ENCODE results near the gene CORO2A. TPM values are rescaled to one million over a fixed set of nuclear protein-coding genes. Genes with fewer than 3 reads are reported as not detected.

The CORO2A gene
- total RNA-seq, 3 donors from 2014 or later: 1.4 to 7.2 (median 7.2) TPM

DNA sequence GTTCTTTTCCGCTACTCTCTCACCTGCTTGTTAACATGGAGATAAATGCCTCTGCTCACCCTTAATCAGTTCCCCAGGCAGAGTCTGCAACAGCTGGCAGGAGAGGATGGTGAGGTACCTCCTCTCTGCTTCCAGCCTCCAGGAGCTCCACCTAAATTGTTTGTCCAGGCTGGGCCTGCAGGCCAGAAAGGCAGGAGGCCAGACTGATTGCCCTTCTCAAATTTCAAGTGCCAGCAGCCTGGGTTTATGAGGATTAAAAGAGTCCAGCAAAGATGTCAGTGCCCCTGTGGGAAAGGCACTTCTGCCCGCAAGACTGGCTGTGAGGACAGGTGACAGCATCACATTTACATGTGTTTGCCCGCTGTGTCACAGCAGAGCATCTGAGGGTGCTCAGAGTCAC is 19.8 kb downstream of the CORO2A start:
- TF ChIP-seq POLR2AphosphoS5 (IDR thresholded peaks at IDR 0.05): no peak
- no peak for TF ChIP-seq POLR2A (IDR thresholded peaks at IDR 0.05)
- TF ChIP-seq, protein P1, sequence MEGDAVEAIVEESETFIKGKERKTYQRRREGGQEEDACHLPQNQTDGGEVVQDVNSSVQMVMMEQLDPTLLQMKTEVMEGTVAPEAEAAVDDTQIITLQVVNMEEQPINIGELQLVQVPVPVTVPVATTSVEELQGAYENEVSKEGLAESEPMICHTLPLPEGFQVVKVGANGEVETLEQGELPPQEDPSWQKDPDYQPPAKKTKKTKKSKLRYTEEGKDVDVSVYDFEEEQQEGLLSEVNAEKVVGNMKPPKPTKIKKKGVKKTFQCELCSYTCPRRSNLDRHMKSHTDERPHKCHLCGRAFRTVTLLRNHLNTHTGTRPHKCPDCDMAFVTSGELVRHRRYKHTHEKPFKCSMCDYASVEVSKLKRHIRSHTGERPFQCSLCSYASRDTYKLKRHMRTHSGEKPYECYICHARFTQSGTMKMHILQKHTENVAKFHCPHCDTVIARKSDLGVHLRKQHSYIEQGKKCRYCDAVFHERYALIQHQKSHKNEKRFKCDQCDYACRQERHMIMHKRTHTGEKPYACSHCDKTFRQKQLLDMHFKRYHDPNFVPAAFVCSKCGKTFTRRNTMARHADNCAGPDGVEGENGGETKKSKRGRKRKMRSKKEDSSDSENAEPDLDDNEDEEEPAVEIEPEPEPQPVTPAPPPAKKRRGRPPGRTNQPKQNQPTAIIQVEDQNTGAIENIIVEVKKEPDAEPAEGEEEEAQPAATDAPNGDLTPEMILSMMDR (IDR thresholded peaks at IDR 0.05): no peak
- no peak for DNase-seq (ENCODE audit: low spot score in 2 of 2)
- Histone ChIP-seq H3K4me3 (no peak overlapping the region), H3K27me3 (no peaks in the 10 kb centered on the region), H3K4me1 (no peaks in the 10 kb centered on the region), H3K36me3 (no peaks in the 10 kb centered on the region), H3K9me3 (no peaks in the 10 kb centered on the region), H3K27ac (peak overlapping the region in 1 of 2 donors; percentile 7)
- intact Hi-C loops (cut with DNase I; ENCODE audit: low total_unique reads): no loop called here

DNA sequence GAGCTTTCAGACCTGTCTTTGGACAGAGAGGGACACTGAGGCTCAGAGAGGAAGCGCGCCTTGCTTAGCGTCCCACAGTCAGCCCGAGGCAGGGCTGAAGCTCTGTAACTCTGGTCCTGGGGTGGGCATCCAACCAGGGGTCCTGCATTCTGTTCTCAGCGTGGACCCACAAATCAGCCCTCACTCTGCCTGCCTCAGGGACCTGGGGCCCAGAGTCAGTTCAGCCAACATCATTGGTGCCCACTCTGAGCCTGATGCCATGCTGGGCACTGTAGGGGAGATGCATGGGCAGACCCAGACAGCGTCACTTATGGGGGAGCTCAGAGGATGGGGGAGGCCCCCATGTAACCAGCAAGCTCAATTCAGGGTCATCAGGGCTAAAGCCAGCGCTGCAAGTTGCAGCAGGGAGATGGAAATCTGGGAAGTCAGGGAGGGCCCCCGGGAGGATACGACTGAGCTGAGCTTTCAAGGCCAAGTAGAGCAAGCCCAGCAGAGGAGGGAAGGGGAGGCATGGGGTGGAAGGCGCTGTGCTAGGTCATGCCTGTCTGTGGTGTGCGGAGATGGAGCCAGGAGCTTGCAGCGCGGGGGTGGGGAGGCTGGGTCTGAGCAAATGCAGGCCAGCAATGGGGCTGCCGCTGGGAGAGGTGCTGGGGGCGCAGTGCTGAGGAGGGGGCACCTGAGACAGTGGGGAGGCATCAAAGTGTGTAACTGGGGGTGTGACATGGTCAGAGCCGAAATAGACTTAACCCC is 21.1 kb downstream of the CORO2A start:
- peak in 1 of 2 donors; percentile 20 for DNase-seq (ENCODE audit: low spot score in 2 of 2)
- Histone ChIP-seq H3K9me3 (no peaks in the 10 kb centered on the region), H3K4me3 (no peak overlapping the region), H3K36me3 (no peaks in the 10 kb centered on the region), H3K27ac (no peak overlapping the region), H3K4me1 (no peaks in the 10 kb centered on the region), H3K27me3 (no peaks in the 10 kb centered on the region)
- intact Hi-C loops (cut with DNase I; ENCODE audit: low total_unique reads): no loop called here
- TF ChIP-seq POLR2A (IDR thresholded peaks at IDR 0.05) (no peak), POLR2AphosphoS5 (IDR thresholded peaks at IDR 0.05) (no peak)
- TF ChIP-seq, protein P1 (IDR thresholded peaks at IDR 0.05): no peak

DNA sequence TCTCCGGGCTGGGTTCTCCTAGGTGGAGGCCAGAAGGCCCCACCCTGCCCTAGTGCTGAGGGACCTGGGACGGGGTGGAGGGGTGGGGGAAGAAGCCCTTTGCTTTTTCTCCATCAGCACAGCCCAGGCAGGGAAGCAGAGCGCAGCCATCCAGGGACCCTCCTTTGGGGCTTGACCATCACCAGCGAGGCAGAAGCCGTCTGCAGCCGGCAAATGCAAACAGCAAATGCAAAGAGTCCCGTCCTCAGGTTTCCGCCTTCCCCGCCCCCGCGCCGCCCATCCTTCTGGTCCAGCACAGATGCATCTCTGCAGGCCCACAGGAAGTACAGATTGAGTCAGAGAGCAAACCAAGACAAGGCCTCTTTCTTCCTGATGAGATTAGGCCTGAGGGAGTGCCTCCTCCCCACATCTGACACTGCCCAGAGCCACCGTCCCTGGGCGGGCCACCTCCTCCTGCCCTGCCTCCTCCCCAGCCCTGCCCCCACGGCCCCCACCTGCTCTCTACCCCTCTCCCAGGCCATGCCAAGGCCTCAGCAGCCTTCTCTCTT is 23.4 kb downstream of the CORO2A start:
- intact Hi-C loops (cut with DNase I; ENCODE audit: low total_unique reads): no loop called here

DNA sequence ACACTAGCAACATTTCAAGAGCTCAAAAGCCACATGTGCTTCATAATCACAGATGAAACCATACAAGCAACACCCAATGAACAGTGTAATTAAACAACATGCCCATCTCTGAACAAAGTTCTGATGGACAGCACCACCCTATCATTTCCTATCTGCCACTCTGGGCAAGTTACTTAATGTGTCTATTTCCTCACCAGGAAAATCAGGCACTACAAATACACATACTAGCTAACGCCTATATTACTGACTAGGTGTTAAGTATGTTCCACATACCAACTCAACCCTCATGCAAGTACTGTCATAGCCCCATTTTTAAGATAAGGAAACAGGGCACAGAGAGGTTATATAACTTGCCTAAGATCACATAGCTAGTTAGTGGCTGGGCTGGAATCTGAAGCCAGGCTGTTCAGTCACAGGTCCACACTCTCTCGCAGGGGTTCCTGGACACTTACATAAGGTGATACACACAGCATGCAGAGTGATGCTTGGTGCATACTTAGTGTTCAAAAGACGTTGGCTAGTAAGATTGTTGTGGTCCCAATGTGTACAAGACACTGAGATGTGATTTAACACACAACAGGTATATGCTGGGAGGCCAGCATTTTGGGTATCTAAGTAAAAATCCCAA is 24.2 kb downstream of the CORO2A start:
- Histone ChIP-seq H3K27ac (no peak overlapping the region), H3K4me3 (no peak overlapping the region), H3K27me3 (no peaks in the 10 kb centered on the region), H3K4me1 (no peaks in the 10 kb centered on the region), H3K36me3 (no peaks in the 10 kb centered on the region), H3K9me3 (no peaks in the 10 kb centered on the region)
- DNase-seq (ENCODE audit: low spot score in 2 of 2): no peak
- intact Hi-C loops (cut with DNase I; ENCODE audit: low total_unique reads): no loop called here
- TF ChIP-seq, protein P1 (IDR thresholded peaks at IDR 0.05): no peak
- TF ChIP-seq POLR2AphosphoS5 (IDR thresholded peaks at IDR 0.05) (no peak), POLR2A (IDR thresholded peaks at IDR 0.05) (no peak)

More for the DNA sequence above, 23.4 kb downstream of the CORO2A start:
- no peaks in the 10 kb centered on the region for H3K36me3 ChIP-seq
- peak in 1 of 2 donors; percentile 48 for DNase-seq (ENCODE audit: low spot score in 2 of 2)
- H3K9me3 ChIP-seq: no peaks in the 10 kb centered on the region
- TF ChIP-seq, protein P1 (IDR thresholded peaks at IDR 0.05): no peak
- no peak for TF ChIP-seq POLR2A (IDR thresholded peaks at IDR 0.05)
- TF ChIP-seq POLR2AphosphoS5 (IDR thresholded peaks at IDR 0.05): no peak
- no peaks in the 10 kb centered on the region for H3K4me1 ChIP-seq
- no peaks in the 10 kb centered on the region for H3K27me3 ChIP-seq
- H3K4me3 ChIP-seq: no peak overlapping the region
- H3K27ac ChIP-seq: no peak overlapping the region

DNA sequence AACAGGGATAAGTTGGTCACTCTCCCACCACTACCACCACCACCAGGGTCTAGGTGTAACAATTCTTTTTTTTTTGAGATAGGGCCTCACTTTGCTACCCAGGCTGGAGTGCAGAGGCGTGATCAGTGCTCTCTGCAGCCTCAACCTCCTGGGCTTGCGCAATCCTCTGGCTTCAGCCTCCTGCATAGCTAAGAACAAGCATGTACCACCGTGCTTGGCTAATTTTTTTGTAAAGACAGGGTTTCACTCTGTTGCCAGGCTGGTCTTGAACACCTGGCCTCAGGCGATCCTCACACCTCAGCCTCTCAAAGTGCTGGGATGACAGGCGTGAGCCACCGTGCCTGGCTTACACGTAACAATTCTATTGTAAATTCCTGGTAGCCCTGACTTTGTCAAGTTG is 27.5 kb downstream of the CORO2A start:
- TF ChIP-seq, protein P1 (IDR thresholded peaks at IDR 0.05): no peak
- TF ChIP-seq POLR2AphosphoS5 (IDR thresholded peaks at IDR 0.05): no peak
- no peak for TF ChIP-seq POLR2A (IDR thresholded peaks at IDR 0.05)

More for the DNA sequence above, 27.5 kb downstream of the CORO2A start:
- H3K9me3 ChIP-seq: no peaks in the 10 kb centered on the region
- H3K4me1 ChIP-seq: no peaks in the 10 kb centered on the region
- H3K27ac ChIP-seq: no peak overlapping the region
- intact Hi-C loops (cut with DNase I; ENCODE audit: low total_unique reads): loop anchor here (1.0 kb wide), 1 partner anchor 25 kb away; no protein-coding TSS in a partner anchor
- no peak overlapping the region for H3K4me3 ChIP-seq
- DNase-seq (ENCODE audit: low spot score in 2 of 2): peak in 1 of 2 donors; percentile 31
- no peaks in the 10 kb centered on the region for H3K36me3 ChIP-seq
- H3K27me3 ChIP-seq: no peaks in the 10 kb centered on the region
